HAP-1 (cell line): ENCODE measurements around the gene CYB5D1.
A peak's percentile ranks its signal among the peaks of the same experiment; 100 is the strongest.

Experiments
- DNase-seq, 2 experiments: peaks; one replicate each; pipeline ENCODE4 v3.0.0-alpha.2; 2016 to 2020; ENCODE audit warnings: low spot score in 2 of 2
- H3K27me3 ChIP-seq: fragments of 250-450 bp; sonication (Bioruptor Pico); 2 replicates; pipeline ENCODE4 v1.5.1; 2020; ENCODE audit warnings: low read depth, mild to moderate bottlenecking, moderate library complexity
- H3K36me3 ChIP-seq: fragments of 250-450 bp; sonication (Bioruptor Pico); replicated peaks from 2 replicates; pipeline ENCODE4 v1.5.1; 2020; ENCODE audit warnings: mild to moderate bottlenecking
- H3K4me1 ChIP-seq: fragments of 250-450 bp; sonication (Bioruptor Pico); 2 replicates; pipeline ENCODE4 v1.5.1; 2020; ENCODE audit warnings: mild to moderate bottlenecking
- H3K4me3 ChIP-seq: fragments of 250-450 bp; sonication (Bioruptor Pico); 2 replicates; pipeline ENCODE4 v1.5.1; 2020; ENCODE audit warnings: mild to moderate bottlenecking, moderate library complexity
- H3K9me3 ChIP-seq: fragments of 250-450 bp; sonication (Bioruptor Pico); 2 replicates; pipeline ENCODE4 v1.5.1; 2020; ENCODE audit warnings: mild to moderate bottlenecking, moderate library complexity
- in situ Hi-C: fragments of 300-500 bp; cut with MboI; formaldehyde crosslinking; loops from 3 replicates; pipeline ENCODE4 v1.14.3; 2020; ENCODE audit warnings: low sequenced_read_pairs, inconsistent platforms, mixed read lengths

CYB5D1 gene

GRCh38 chr17:7844292-7845154, 13.3 kb upstream of the CYB5D1 start:
- no peaks in the 10 kb centered on the region for H3K27me3 ChIP-seq
- H3K4me3 ChIP-seq, result peak overlapping the region; percentile 76
- H3K4me1 ChIP-seq, result peaks cover 18% of the 10 kb centered on the region
- in situ Hi-C loops, result no loop called here
- peak; percentile 92 to 94 for DNase-seq
- peaks cover 14% of the 10 kb centered on the region for H3K36me3 ChIP-seq
- no peaks in the 10 kb centered on the region for H3K9me3 ChIP-seq

- in situ Hi-C loops, result no loop called here
- Histone ChIP-seq H3K27me3 (no peaks in the 10 kb centered on the region), H3K36me3 (peaks cover 20% of the 10 kb centered on the region), H3K9me3 (no peaks in the 10 kb centered on the region), H3K4me3 (peak overlapping the region; percentile 76), H3K4me1 (peaks cover 9% of the 10 kb centered on the region)
- no peak for DNase-seq
Measured at GRCh38 chr17:7845359-7846062, 12.3 kb upstream of the CYB5D1 start.

- H3K4me3 ChIP-seq, result no peak overlapping the region
- no peaks in the 10 kb centered on the region for H3K9me3 ChIP-seq
- no peak for DNase-seq
- no peaks in the 10 kb centered on the region for H3K27me3 ChIP-seq
- in situ Hi-C loops, result no loop called here
- H3K36me3 ChIP-seq, result peaks cover 21% of the 10 kb centered on the region
- H3K4me1 ChIP-seq, result peaks cover 3% of the 10 kb centered on the region
Measured at GRCh38 chr17:7846063-7846735, 11.6 kb upstream of the CYB5D1 start.

GRCh38 chr17:7846765-7847661, 10.8 kb upstream of the CYB5D1 start:
- Histone ChIP-seq H3K4me3 (no peak overlapping the region), H3K4me1 (peaks cover 5% of the 10 kb centered on the region; the same call in 1 of the 2 replicates), H3K27me3 (no peaks in the 10 kb centered on the region), H3K36me3 (peaks cover 30% of the 10 kb centered on the region), H3K9me3 (no peaks in the 10 kb centered on the region)
- in situ Hi-C loops, result no loop called here
- no peak for DNase-seq

- Histone ChIP-seq H3K4me3 (no peak overlapping the region), H3K9me3 (no peaks in the 10 kb centered on the region), H3K36me3 (peaks cover 41% of the 10 kb centered on the region), H3K27me3 (no peaks in the 10 kb centered on the region), H3K4me1 (peaks cover 5% of the 10 kb centered on the region; the same call in 1 of the 2 replicates)
- no peak for DNase-seq
- in situ Hi-C loops, result no loop called here
Measured at GRCh38 chr17:7848131-7848579, 9.6 kb upstream of the CYB5D1 start.

GRCh38 chr17:7848739-7849129, 9.1 kb upstream of the CYB5D1 start:
- DNase-seq, result no peak
- Histone ChIP-seq H3K4me1 (peaks cover 5% of the 10 kb centered on the region; the same call in 1 of the 2 replicates), H3K9me3 (no peaks in the 10 kb centered on the region), H3K4me3 (no peak overlapping the region), H3K36me3 (peaks cover 41% of the 10 kb centered on the region), H3K27me3 (no peaks in the 10 kb centered on the region)
- in situ Hi-C loops, result no loop called here

- H3K36me3 ChIP-seq, result peaks cover 41% of the 10 kb centered on the region
- H3K4me3 ChIP-seq, result no peak overlapping the region
- no peaks in the 10 kb centered on the region for H3K9me3 ChIP-seq
- H3K27me3 ChIP-seq, result no peaks in the 10 kb centered on the region
- in situ Hi-C loops, result no loop called here
- DNase-seq, result no peak
- peaks cover 5% of the 10 kb centered on the region; the same call in 1 of the 2 replicates for H3K4me1 ChIP-seq
Measured at GRCh38 chr17:7849130-7849750, 8.6 kb upstream of the CYB5D1 start.

GRCh38 chr17:7849751-7850504, 7.9 kb upstream of the CYB5D1 start:
- DNase-seq, result no peak
- no peaks in the 10 kb centered on the region for H3K9me3 ChIP-seq
- H3K4me3 ChIP-seq, result no peak overlapping the region
- H3K36me3 ChIP-seq, result peaks cover 41% of the 10 kb centered on the region
- H3K4me1 ChIP-seq, result peaks cover 5% of the 10 kb centered on the region; the same call in 1 of the 2 replicates
- in situ Hi-C loops, result no loop called here
- H3K27me3 ChIP-seq, result no peaks in the 10 kb centered on the region

- Histone ChIP-seq H3K4me3 (no peak overlapping the region; the same call in 1 of the 2 replicates), H3K9me3 (no peaks in the 10 kb centered on the region), H3K27me3 (no peaks in the 10 kb centered on the region), H3K36me3 (peaks cover 39% of the 10 kb centered on the region), H3K4me1 (peaks cover 10% of the 10 kb centered on the region)
- no peak for DNase-seq
- in situ Hi-C loops, result no loop called here
Measured at GRCh38 chr17:7850701-7851437, 6.9 kb upstream of the CYB5D1 start.

- no peaks in the 10 kb centered on the region for H3K9me3 ChIP-seq
- in situ Hi-C loops, result no loop called here
- H3K36me3 ChIP-seq, result peaks cover 39% of the 10 kb centered on the region
- H3K27me3 ChIP-seq, result no peaks in the 10 kb centered on the region
- peak; percentile 90 to 96 for DNase-seq
- peak overlapping the region; percentile 17 for H3K4me3 ChIP-seq
- peaks cover 16% of the 10 kb centered on the region for H3K4me1 ChIP-seq
Measured at GRCh38 chr17:7851438-7852261, 6.2 kb upstream of the CYB5D1 start.

- Histone ChIP-seq H3K9me3 (no peaks in the 10 kb centered on the region), H3K36me3 (peaks cover 39% of the 10 kb centered on the region), H3K4me3 (no peak overlapping the region), H3K4me1 (peaks cover 16% of the 10 kb centered on the region), H3K27me3 (no peaks in the 10 kb centered on the region)
- in situ Hi-C loops, result no loop called here
- DNase-seq, result no peak
Measured at GRCh38 chr17:7852262-7852670, 5.5 kb upstream of the CYB5D1 start.
